ENCODE results near the gene ERI3.

- TF ChIP-seq GATA2 (IDR thresholded peaks at IDR 0.05; ENCODE audit: low read depth, low read length) (no peak), GATA3 (IDR thresholded peaks at IDR 0.05; ENCODE audit: low read depth, low read length) (no peak)
Observed at GRCh38 chr1:44220755-44221154, 134.3 kb downstream of the ERI3 start.

Measured in SH-SY5Y (cell line).